Fibroblast of lung (primary cell): ENCODE results near the gene MACROD2. TPM values are rescaled to one million over a fixed set of nuclear protein-coding genes. Genes with fewer than 3 reads are reported as not detected.

Experiments
- DNase-seq, 2 donors: peaks; one replicate each; pipeline versions ENCODE4 v3.0.0 to v3.0.0-alpha.2; 2010; ENCODE audit warnings: low read depth in 2 of 2
- H2AFZ ChIP-seq: 2 replicates; pipeline ENCODE4 v1.5.1; 2012; ENCODE audit warnings: low read length, control low read depth, inconsistent platforms
- H3K27ac ChIP-seq: 2 replicates; pipeline ENCODE4 v1.5.1; 2011; ENCODE audit warnings: low read length, control low read depth; ENCODE audit not compliant: insufficient read depth
- H3K27me3 ChIP-seq: 2 replicates; pipeline ENCODE4 v1.5.1; 2011; ENCODE audit warnings: mild to moderate bottlenecking, low read length; ENCODE audit not compliant: control insufficient read depth, insufficient read depth
- H3K36me3 ChIP-seq: 2 replicates; pipeline ENCODE4 v1.5.1; 2011; ENCODE audit warnings: low read length; ENCODE audit not compliant: control insufficient read depth, insufficient read depth
- H3K4me1 ChIP-seq: 2 replicates; pipeline ENCODE4 v1.5.1; 2011; ENCODE audit warnings: low read length; ENCODE audit not compliant: control insufficient read depth, insufficient read depth; ENCODE audit errors: extremely low read depth
- H3K4me2 ChIP-seq: 2 replicates; pipeline ENCODE4 v1.5.1; 2011; ENCODE audit warnings: low read length, control low read depth; ENCODE audit not compliant: insufficient read depth; ENCODE audit errors: extremely low read depth
- H3K4me3 ChIP-seq, 4 experiments: fragments of 200-600 bp in 1 of 4; sonication (generic) in 1 of 4; replicated peaks in 1 of 4; 2 replicates each; pipeline ENCODE4 v1.5.1; 2011 to 2016; ENCODE audit warnings: low read length in 4 of 4, low read depth in 3 of 4, mild to moderate bottlenecking in 3 of 4, control low read depth in 2 of 4, inconsistent platforms in 1 of 4, mixed read lengths in 1 of 4; ENCODE audit not compliant: insufficient read depth in 1 of 4; ENCODE audit errors: control extremely low read depth in 1 of 4
- H3K79me2 ChIP-seq: 2 replicates; pipeline ENCODE4 v1.5.1; 2012; ENCODE audit warnings: mild to moderate bottlenecking, low read length, inconsistent platforms; ENCODE audit not compliant: control insufficient read depth, insufficient read depth
- H3K9ac ChIP-seq: 2 replicates; pipeline ENCODE4 v1.5.1; 2011; ENCODE audit warnings: mild to moderate bottlenecking, low read length, control low read depth; ENCODE audit not compliant: insufficient read depth
- H3K9me3 ChIP-seq: 2 replicates; pipeline ENCODE4 v1.5.1; 2012; ENCODE audit warnings: low read depth, low read length; ENCODE audit not compliant: control insufficient read depth, insufficient read depth
- H4K20me1 ChIP-seq: 2 replicates; pipeline ENCODE4 v1.5.1; 2011; ENCODE audit warnings: low read length; ENCODE audit not compliant: control insufficient read depth, insufficient read depth; ENCODE audit errors: extremely low read depth
- EZH2 ChIP-seq: IDR thresholded peaks from 2 replicates; pipeline ENCODE4 v1.5.1; 2012; ENCODE audit warnings: low read length, control low read depth, mild to moderate bottlenecking; ENCODE audit errors: missing control alignments
- polyA plus RNA-seq, 2 donors: library from polyadenylated mRNA; depleted of rRNA in 1 of 2; stranded (reverse) in 1 of 2; unstranded in 1 of 2; fragments of >200 nt; gene quantifications; 2 replicates each; pipeline ENCODE4 v1.2.1, GENCODE V29; 2011 to 2012; ENCODE audit warnings: missing spikeins in 1 of 2
- total RNA-seq: library from RNA; depleted of rRNA; stranded (reverse); fragments of >200 nt; gene quantifications from 2 replicates; pipeline ENCODE4 v1.2.1, GENCODE V29; 2014
- TF ChIP-seq, protein P1 (sequence below), 2 donors: IDR thresholded peaks in 1 of 2; conservative IDR thresholded peaks in 1 of 2; 1 replicate in 1 of 2; 2 replicates in 1 of 2; pipeline ENCODE4 v1.5.1; 2011 to 2012; ENCODE audit warnings: low read length in 2 of 2, control low read depth in 1 of 2, inconsistent platforms in 1 of 2, low read depth in 1 of 2, mild to moderate bottlenecking in 1 of 2

The MACROD2 gene
- total and polyA plus RNA-seq, 2 donors (not counting 1 experiment from before 2014, with no cell fraction given) = 0.54 to 1.7 TPM

DNA sequence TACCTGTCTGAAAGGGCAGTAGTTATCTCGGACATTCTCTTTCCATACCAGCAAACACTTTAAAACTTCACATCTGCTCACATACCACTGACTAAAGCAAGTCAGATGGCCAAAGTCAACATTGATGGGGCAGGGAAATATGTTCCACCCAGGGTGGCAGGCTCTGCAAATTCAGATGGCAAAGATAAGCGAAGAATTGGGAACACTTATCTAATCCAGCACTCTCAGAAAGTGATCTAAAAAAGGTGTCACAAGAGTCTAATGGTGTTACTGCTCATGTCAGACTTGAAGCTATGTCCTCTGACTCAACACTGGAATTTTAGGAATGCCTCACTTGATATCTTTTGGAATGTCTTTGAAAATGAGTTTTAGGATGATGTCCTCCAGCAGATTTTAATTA, 1491.7 kb downstream of the MACROD2 start:
- TF ChIP-seq, protein P1, sequence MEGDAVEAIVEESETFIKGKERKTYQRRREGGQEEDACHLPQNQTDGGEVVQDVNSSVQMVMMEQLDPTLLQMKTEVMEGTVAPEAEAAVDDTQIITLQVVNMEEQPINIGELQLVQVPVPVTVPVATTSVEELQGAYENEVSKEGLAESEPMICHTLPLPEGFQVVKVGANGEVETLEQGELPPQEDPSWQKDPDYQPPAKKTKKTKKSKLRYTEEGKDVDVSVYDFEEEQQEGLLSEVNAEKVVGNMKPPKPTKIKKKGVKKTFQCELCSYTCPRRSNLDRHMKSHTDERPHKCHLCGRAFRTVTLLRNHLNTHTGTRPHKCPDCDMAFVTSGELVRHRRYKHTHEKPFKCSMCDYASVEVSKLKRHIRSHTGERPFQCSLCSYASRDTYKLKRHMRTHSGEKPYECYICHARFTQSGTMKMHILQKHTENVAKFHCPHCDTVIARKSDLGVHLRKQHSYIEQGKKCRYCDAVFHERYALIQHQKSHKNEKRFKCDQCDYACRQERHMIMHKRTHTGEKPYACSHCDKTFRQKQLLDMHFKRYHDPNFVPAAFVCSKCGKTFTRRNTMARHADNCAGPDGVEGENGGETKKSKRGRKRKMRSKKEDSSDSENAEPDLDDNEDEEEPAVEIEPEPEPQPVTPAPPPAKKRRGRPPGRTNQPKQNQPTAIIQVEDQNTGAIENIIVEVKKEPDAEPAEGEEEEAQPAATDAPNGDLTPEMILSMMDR (conservative IDR thresholded peaks at IDR 0.05 in 1 of 2, IDR thresholded peaks at IDR 0.05 in 1 of 2; ENCODE audit: low read depth in 1 of 2, low read length in 2 of 2) = no peak
- no peak for TF ChIP-seq EZH2
- H3K4me1 ChIP-seq = no peaks in the 10 kb centered on the region
- H3K4me2 ChIP-seq = no peak overlapping the region
- no peaks in the 10 kb centered on the region for H4K20me1 ChIP-seq
- DNase-seq = peak in 1 of 2 donors; percentile 13
- no peaks in the 10 kb centered on the region for H3K27me3 ChIP-seq
- H3K9ac ChIP-seq = no peak overlapping the region
- H3K27ac ChIP-seq = no peak overlapping the region
- H3K79me2 ChIP-seq = no peaks in the 10 kb centered on the region
- H3K36me3 ChIP-seq = no peaks in the 10 kb centered on the region
- no peak overlapping the region for H2AFZ ChIP-seq
- no peaks in the 10 kb centered on the region for H3K9me3 ChIP-seq
- no peak overlapping the region for H3K4me3 ChIP-seq

DNA sequence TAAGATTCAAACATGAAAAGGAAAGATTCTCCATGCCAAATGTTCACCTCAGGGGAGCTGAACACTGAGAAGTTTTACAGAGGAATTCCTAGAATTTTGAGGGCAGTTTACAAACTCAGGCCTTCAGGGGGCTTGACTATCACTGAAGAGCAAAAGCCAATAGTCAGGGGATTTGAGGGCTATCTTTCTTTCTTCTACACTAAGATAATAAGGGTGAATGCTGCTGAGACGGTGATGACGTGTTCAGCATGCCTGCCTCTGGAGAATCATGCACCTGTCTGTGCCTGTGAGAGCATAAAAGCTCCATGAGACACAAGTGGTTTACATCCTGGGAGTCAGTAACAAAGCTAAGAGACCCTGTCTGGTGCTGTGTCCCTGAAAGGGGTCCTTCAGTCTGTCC, 1492.4 kb downstream of the MACROD2 start:
- H3K36me3 ChIP-seq = no peaks in the 10 kb centered on the region
- no peaks in the 10 kb centered on the region for H3K4me1 ChIP-seq
- H4K20me1 ChIP-seq = no peaks in the 10 kb centered on the region
- H3K9me3 ChIP-seq = no peaks in the 10 kb centered on the region
- no peak overlapping the region for H3K27ac ChIP-seq
- TF ChIP-seq EZH2 = no peak
- TF ChIP-seq, protein P1 (conservative IDR thresholded peaks at IDR 0.05 in 1 of 2, IDR thresholded peaks at IDR 0.05 in 1 of 2; ENCODE audit: low read depth in 1 of 2, low read length in 2 of 2) = no peak
- no peaks in the 10 kb centered on the region for H3K27me3 ChIP-seq
- no peak overlapping the region for H3K4me2 ChIP-seq
- no peaks in the 10 kb centered on the region for H3K79me2 ChIP-seq
- no peak for DNase-seq
- H2AFZ ChIP-seq = no peak overlapping the region
- no peak overlapping the region for H3K4me3 ChIP-seq
- H3K9ac ChIP-seq = no peak overlapping the region

DNA sequence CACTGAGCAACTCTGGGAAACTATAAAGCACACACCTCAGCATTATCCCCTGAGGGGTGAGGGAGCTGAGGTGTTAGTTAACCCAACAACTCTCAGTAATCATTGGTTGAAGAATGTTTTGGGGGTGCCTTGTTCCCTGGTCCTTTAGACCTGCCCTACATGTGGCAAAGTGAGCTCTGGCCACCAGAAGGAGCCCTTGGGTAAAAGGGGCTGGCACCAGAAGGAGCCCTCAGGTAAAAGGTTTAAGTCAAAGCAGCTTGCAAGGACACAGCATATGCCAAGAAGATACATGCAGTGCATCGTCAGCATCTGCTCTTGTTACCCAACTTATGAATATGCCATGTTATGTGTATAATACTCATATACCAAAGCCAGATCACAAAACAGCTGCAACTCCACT, 1496.3 kb downstream of the MACROD2 start:
- no peak overlapping the region for H3K27ac ChIP-seq
- no peaks in the 10 kb centered on the region for H4K20me1 ChIP-seq
- no peak for DNase-seq
- no peaks in the 10 kb centered on the region for H3K36me3 ChIP-seq
- no peaks in the 10 kb centered on the region for H3K27me3 ChIP-seq
- no peaks in the 10 kb centered on the region for H3K79me2 ChIP-seq
- no peak overlapping the region for H2AFZ ChIP-seq
- H3K4me3 ChIP-seq = no peak overlapping the region
- H3K9me3 ChIP-seq = no peaks in the 10 kb centered on the region
- H3K4me2 ChIP-seq = no peak overlapping the region
- no peak for TF ChIP-seq EZH2
- TF ChIP-seq, protein P1 (conservative IDR thresholded peaks at IDR 0.05 in 1 of 2, IDR thresholded peaks at IDR 0.05 in 1 of 2; ENCODE audit: low read depth in 1 of 2, low read length in 2 of 2) = no peak
- H3K9ac ChIP-seq = no peak overlapping the region
- H3K4me1 ChIP-seq = no peaks in the 10 kb centered on the region
